Measurements from ENCODE around the gene DCLRE1C. TPM values are rescaled to one million over a fixed set of nuclear protein-coding genes. Genes with fewer than 3 reads are reported as not detected.
A peak's percentile ranks its signal among the peaks of the same experiment; 100 is the strongest.

DCLRE1C gene
- total and polyA plus RNA-seq, 9 of the 15 experiments (the other 6 are each of a cell fraction or from before 2014, with no cell fraction given) = 8.8 to 22.2 (median 13.9) TPM

- no peak for TF ChIP-seq GABPB2 (CRISPR knock-in tag; conservative IDR thresholded peaks at IDR 0.05)
- no peak for TF ChIP-seq THAP12 (CRISPR knock-in tag; IDR thresholded peaks at IDR 0.05)
- 0 out of 4 replicates have a peak, but pooled peaks of 1 of the 2 experiments have one; percentile 12 for TF ChIP-seq ZMIZ1 (IDR thresholded peaks at IDR 0.05; ENCODE audit: low read depth in 2 of 2, low read length in 2 of 2)
- peak; percentile 69 for TF ChIP-seq NEUROD1 (IDR thresholded peaks at IDR 0.05; ENCODE audit: borderline replicate concordance, low read depth, low read length, partially characterized antibody)
- peak; percentile 86 for TF ChIP-seq FOS (IDR thresholded peaks at IDR 0.05; ENCODE audit: extremely low read depth, insufficient read length)
- TF ChIP-seq SNRNP70 (optimal IDR thresholded peaks at IDR 0.05; ENCODE audit: low read depth, low read length) = no peak
- TF ChIP-seq ATF3 (IDR thresholded peaks at IDR 0.05) = no peak
- TF ChIP-seq ATF3 (CRISPR knock-in tag; conservative IDR thresholded peaks at IDR 0.05) = peak; percentile 88
- peak; percentile 14; the same call in 1 of the 2 replicates for TF ChIP-seq TAF7 (tag; IDR thresholded peaks at IDR 0.05)
- TF ChIP-seq ETS2 (tag; IDR thresholded peaks at IDR 0.05; ENCODE audit: borderline replicate concordance, poor library complexity, severe bottlenecking) = no peak
- TF ChIP-seq TSC22D4 (tag; IDR thresholded peaks at IDR 0.05) = no peak
- TF ChIP-seq HDAC3 (IDR thresholded peaks at IDR 0.05; ENCODE audit: borderline replicate concordance, partially characterized antibody) = no peak
- TF ChIP-seq ZBTB9 (CRISPR knock-in tag; IDR thresholded peaks at IDR 0.05) = 0 out of 2 replicates have a peak, but pooled peaks have one; percentile 37
- TF ChIP-seq HMG20B (CRISPR knock-in tag; IDR thresholded peaks at IDR 0.05) = no peak
- TF ChIP-seq GATAD2B (IDR thresholded peaks at IDR 0.05; ENCODE audit: borderline replicate concordance) = peak; percentile 72; the same call in 1 of the 2 replicates
- TF ChIP-seq DPF2 (IDR thresholded peaks at IDR 0.05) = peak; percentile 57
- TF ChIP-seq PTRF (tag; IDR thresholded peaks at IDR 0.05) = no peak
- TF ChIP-seq SPI1 (IDR thresholded peaks at IDR 0.05; ENCODE audit: borderline replicate concordance, low read depth, low read length) = peak; percentile 75
- TF ChIP-seq CREM (IDR thresholded peaks at IDR 0.05; ENCODE audit: low read depth) = no peak; the same call in 1 of the 2 replicates
- no peak for TF ChIP-seq XRCC4 (IDR thresholded peaks at IDR 0.05; ENCODE audit: extremely low read depth, insufficient read depth, insufficient read length)
Measured at GRCh38 chr10:14954001-14954770, at the start of gene DCLRE1C (continued).
